ENCODE measurements around the gene KIF7. TPM values are rescaled to one million over a fixed set of nuclear protein-coding genes. Genes with fewer than 3 reads are reported as not detected.

The KIF7 gene
- total and polyA plus RNA-seq, 2 experiments from 2014 or later = 4.6 to 20.1 TPM

GRCh38 chr15:89673165-89673512 is 17.9 kb upstream of the KIF7 start:
- no peak overlapping the region for H3K27ac ChIP-seq (ENCODE audit: low read depth)
- H3K4me3 Mint-ChIP-seq = no peak overlapping the region
- DNase-seq (ENCODE audit: low spot score) (peak; percentile 91), ATAC-seq (peak; percentile 97)
- H3K4me3 ChIP-seq = no peak overlapping the region
- peak overlapping the region; percentile 91 for H2AFZ ChIP-seq
- no peaks in the 10 kb centered on the region for H4K20me1 ChIP-seq (replicated peaks; ENCODE audit: insufficient read depth)
- H3K79me2 ChIP-seq (replicated peaks; ENCODE audit: insufficient read depth) = no peaks in the 10 kb centered on the region
- H3K4me2 ChIP-seq = peak overlapping the region; percentile 49; the same call in 1 of the 2 replicates
- peaks cover 10% of the 10 kb centered on the region for H3K27me3 Mint-ChIP-seq (ENCODE audit: insufficient read depth, low read depth, poor library complexity)
- H3K36me3 ChIP-seq (ENCODE audit: insufficient read depth) = no peaks in the 10 kb centered on the region
- H3F3A ChIP-seq (replicated peaks; ENCODE audit: low read depth) = no peaks in the 10 kb centered on the region
- no peaks in the 10 kb centered on the region for H3K9me3 Mint-ChIP-seq
- TF ChIP-seq EZH2phosphoT487 (IDR thresholded peaks at IDR 0.05; ENCODE audit: unreplicated experiment) = no peak
- no peak for TF ChIP-seq JUNB (IDR thresholded peaks at IDR 0.05; ENCODE audit: unreplicated experiment)
- TF ChIP-seq, protein P1, sequence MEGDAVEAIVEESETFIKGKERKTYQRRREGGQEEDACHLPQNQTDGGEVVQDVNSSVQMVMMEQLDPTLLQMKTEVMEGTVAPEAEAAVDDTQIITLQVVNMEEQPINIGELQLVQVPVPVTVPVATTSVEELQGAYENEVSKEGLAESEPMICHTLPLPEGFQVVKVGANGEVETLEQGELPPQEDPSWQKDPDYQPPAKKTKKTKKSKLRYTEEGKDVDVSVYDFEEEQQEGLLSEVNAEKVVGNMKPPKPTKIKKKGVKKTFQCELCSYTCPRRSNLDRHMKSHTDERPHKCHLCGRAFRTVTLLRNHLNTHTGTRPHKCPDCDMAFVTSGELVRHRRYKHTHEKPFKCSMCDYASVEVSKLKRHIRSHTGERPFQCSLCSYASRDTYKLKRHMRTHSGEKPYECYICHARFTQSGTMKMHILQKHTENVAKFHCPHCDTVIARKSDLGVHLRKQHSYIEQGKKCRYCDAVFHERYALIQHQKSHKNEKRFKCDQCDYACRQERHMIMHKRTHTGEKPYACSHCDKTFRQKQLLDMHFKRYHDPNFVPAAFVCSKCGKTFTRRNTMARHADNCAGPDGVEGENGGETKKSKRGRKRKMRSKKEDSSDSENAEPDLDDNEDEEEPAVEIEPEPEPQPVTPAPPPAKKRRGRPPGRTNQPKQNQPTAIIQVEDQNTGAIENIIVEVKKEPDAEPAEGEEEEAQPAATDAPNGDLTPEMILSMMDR (conservative IDR thresholded peaks at IDR 0.05; ENCODE audit: low read depth in 2 of 2) = peak; percentile 70 to 87
- TF ChIP-seq REST (IDR thresholded peaks at IDR 0.05; ENCODE audit: unreplicated experiment) = no peak
- TF ChIP-seq ZNF462 (CRISPR knock-in tag; IDR thresholded peaks at IDR 0.05) = 0 out of 2 replicates have a peak, but pooled peaks have one; percentile 44
- no peak for TF ChIP-seq ZNF331 (CRISPR knock-in tag; IDR thresholded peaks at IDR 0.05; ENCODE audit: low read depth)
- TF ChIP-seq STAT1 (IDR thresholded peaks at IDR 0.05; ENCODE audit: unreplicated experiment) = no peak
- TF ChIP-seq, protein P2, sequence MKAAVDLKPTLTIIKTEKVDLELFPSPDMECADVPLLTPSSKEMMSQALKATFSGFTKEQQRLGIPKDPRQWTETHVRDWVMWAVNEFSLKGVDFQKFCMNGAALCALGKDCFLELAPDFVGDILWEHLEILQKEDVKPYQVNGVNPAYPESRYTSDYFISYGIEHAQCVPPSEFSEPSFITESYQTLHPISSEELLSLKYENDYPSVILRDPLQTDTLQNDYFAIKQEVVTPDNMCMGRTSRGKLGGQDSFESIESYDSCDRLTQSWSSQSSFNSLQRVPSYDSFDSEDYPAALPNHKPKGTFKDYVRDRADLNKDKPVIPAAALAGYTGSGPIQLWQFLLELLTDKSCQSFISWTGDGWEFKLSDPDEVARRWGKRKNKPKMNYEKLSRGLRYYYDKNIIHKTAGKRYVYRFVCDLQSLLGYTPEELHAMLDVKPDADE (IDR thresholded peaks at IDR 0.05) = no peak
- TF ChIP-seq ZNF114 (CRISPR knock-in tag; IDR thresholded peaks at IDR 0.05) = no peak
- no peak for TF ChIP-seq CREB1 (CRISPR knock-in tag; IDR thresholded peaks at IDR 0.05; ENCODE audit: low read depth)
- no peak for TF ChIP-seq EZH2 (IDR thresholded peaks at IDR 0.05; ENCODE audit: low read depth, unreplicated experiment)
- no peak for TF ChIP-seq POLR2AphosphoS5 (IDR thresholded peaks at IDR 0.05; ENCODE audit: low read depth)
- TF ChIP-seq NANOG (IDR thresholded peaks at IDR 0.05; ENCODE audit: borderline replicate concordance) = no peak
- peaks cover 10% of the 10 kb centered on the region; the same call in 2 of the 3 replicates for H3K4me1 Mint-ChIP-seq
- H3K27ac Mint-ChIP-seq = no peak overlapping the region
- H3K36me3 Mint-ChIP-seq (ENCODE audit: low read depth) = no peaks in the 10 kb centered on the region
- no peaks in the 10 kb centered on the region for H3K4me1 ChIP-seq (ENCODE audit: insufficient read depth)
- no peaks in the 10 kb centered on the region for H3K27me3 ChIP-seq (ENCODE audit: insufficient read depth)
- H3K9me2 ChIP-seq (ENCODE audit: insufficient read depth) = no peaks in the 10 kb centered on the region

All from GM23338 (cell line).